ENCODE data around the gene BAHD1.

The BAHD1 gene

DNA sequence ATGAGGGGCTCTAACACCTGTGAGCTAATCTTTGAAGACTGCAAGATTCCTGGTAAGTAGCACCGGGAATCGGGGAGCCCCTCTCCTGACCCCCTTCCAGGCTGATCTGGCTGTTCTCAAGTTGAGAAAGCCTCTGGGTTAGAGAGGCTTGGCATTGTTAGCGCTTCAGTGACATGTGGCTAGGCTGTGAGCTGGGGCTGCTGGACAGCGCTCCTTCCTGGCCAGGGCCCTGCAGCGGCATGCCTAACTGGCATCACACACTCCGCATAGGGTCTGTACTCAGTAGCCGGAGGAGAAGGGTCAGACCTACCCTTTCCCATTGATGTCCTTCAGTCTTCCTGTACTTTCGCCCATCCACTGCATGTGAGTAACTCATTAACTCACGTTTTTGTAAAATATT is 27.7 kb upstream of the BAHD1 start:
- no peak for DNase-seq (ENCODE audit: extremely low read depth, insufficient read length)
- TF ChIP-seq, protein P1, sequence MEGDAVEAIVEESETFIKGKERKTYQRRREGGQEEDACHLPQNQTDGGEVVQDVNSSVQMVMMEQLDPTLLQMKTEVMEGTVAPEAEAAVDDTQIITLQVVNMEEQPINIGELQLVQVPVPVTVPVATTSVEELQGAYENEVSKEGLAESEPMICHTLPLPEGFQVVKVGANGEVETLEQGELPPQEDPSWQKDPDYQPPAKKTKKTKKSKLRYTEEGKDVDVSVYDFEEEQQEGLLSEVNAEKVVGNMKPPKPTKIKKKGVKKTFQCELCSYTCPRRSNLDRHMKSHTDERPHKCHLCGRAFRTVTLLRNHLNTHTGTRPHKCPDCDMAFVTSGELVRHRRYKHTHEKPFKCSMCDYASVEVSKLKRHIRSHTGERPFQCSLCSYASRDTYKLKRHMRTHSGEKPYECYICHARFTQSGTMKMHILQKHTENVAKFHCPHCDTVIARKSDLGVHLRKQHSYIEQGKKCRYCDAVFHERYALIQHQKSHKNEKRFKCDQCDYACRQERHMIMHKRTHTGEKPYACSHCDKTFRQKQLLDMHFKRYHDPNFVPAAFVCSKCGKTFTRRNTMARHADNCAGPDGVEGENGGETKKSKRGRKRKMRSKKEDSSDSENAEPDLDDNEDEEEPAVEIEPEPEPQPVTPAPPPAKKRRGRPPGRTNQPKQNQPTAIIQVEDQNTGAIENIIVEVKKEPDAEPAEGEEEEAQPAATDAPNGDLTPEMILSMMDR (IDR thresholded peaks at IDR 0.05; ENCODE audit: insufficient read depth, low read length, poor library complexity, severe bottlenecking): no peak
- H3K27me3 ChIP-seq (replicated peaks; ENCODE audit: control insufficient read depth, insufficient read depth, low read length): no peaks in the 10 kb centered on the region
- no peak overlapping the region for H3K4me3 ChIP-seq (replicated peaks; ENCODE audit: low read depth, low read length)
- H3K36me3 ChIP-seq (ENCODE audit: control insufficient read depth, insufficient read depth, low read length): peaks cover 46% of the 10 kb centered on the region

- H3K36me3 ChIP-seq (ENCODE audit: control insufficient read depth, insufficient read depth, low read length): peaks cover 49% of the 10 kb centered on the region
- no peak overlapping the region for H3K4me3 ChIP-seq (replicated peaks; ENCODE audit: low read depth, low read length)
- no peaks in the 10 kb centered on the region for H3K27me3 ChIP-seq (replicated peaks; ENCODE audit: control insufficient read depth, insufficient read depth, low read length)
- no peak for DNase-seq (ENCODE audit: extremely low read depth, insufficient read length)
- TF ChIP-seq, protein P1 (IDR thresholded peaks at IDR 0.05; ENCODE audit: insufficient read depth, low read length, poor library complexity, severe bottlenecking): no peak
These were observed 25.9 kb upstream of the BAHD1 start for GRCh38 chr15:40414816-40415215.

DNA sequence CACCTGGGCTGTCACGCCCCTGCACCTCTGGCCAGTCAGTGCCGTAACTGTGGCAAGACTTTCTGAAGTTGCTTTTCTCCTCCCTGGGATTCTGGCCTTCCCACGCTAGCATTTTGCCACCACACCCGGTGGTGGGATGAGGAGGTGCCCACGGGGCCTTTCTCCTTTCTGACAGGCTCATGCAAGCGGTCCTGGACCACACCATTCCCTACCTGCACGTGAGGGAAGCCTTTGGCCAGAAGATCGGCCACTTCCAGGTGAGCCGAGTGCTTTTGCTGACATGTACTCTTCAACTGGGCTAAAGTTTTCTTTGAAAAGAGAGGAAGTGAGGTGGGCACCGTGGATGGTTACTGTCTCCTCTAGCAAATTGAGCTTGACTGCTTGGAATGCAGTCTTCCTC is 25.5 kb upstream of the BAHD1 start:
- no peaks in the 10 kb centered on the region for H3K27me3 ChIP-seq (replicated peaks; ENCODE audit: control insufficient read depth, insufficient read depth, low read length)
- H3K4me3 ChIP-seq (replicated peaks; ENCODE audit: low read depth, low read length): no peak overlapping the region
- no peak for DNase-seq (ENCODE audit: extremely low read depth, insufficient read length)
- TF ChIP-seq, protein P1 (IDR thresholded peaks at IDR 0.05; ENCODE audit: insufficient read depth, low read length, poor library complexity, severe bottlenecking): no peak
- H3K36me3 ChIP-seq (ENCODE audit: control insufficient read depth, insufficient read depth, low read length): peaks cover 49% of the 10 kb centered on the region

GRCh38 chr15:40416056-40416455 is 24.7 kb upstream of the BAHD1 start:
- DNase-seq (ENCODE audit: extremely low read depth, insufficient read length): no peak
- TF ChIP-seq, protein P1 (IDR thresholded peaks at IDR 0.05; ENCODE audit: insufficient read depth, low read length, poor library complexity, severe bottlenecking): no peak
- no peak overlapping the region for H3K4me3 ChIP-seq (replicated peaks; ENCODE audit: low read depth, low read length)
- no peaks in the 10 kb centered on the region for H3K27me3 ChIP-seq (replicated peaks; ENCODE audit: control insufficient read depth, insufficient read depth, low read length)
- peaks cover 41% of the 10 kb centered on the region for H3K36me3 ChIP-seq (ENCODE audit: control insufficient read depth, insufficient read depth, low read length)

DNA sequence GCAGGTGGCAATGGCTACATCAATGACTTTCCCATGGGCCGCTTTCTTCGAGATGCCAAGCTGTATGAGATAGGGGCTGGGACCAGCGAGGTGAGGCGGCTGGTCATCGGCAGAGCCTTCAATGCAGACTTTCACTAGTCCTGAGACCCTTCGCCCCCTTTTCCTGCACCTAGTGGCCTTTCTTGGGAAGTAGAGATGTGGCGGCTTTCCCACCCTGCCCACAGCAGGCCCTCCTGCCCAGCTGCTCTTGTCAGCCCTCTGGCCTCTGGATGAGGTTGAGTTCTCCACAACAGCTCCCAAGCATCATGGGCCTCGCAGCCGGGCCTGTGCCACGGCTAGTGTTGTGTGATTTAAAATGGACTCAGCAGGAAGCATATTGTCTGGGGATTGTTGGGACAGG is 22.6 kb upstream of the BAHD1 start:
- DNase-seq (ENCODE audit: extremely low read depth, insufficient read length): no peak
- no peak overlapping the region for H3K4me3 ChIP-seq (replicated peaks; ENCODE audit: low read depth, low read length)
- TF ChIP-seq, protein P1 (IDR thresholded peaks at IDR 0.05; ENCODE audit: insufficient read depth, low read length, poor library complexity, severe bottlenecking): no peak
- no peaks in the 10 kb centered on the region for H3K27me3 ChIP-seq (replicated peaks; ENCODE audit: control insufficient read depth, insufficient read depth, low read length)
- peaks cover 27% of the 10 kb centered on the region for H3K36me3 ChIP-seq (ENCODE audit: control insufficient read depth, insufficient read depth, low read length)

DNA sequence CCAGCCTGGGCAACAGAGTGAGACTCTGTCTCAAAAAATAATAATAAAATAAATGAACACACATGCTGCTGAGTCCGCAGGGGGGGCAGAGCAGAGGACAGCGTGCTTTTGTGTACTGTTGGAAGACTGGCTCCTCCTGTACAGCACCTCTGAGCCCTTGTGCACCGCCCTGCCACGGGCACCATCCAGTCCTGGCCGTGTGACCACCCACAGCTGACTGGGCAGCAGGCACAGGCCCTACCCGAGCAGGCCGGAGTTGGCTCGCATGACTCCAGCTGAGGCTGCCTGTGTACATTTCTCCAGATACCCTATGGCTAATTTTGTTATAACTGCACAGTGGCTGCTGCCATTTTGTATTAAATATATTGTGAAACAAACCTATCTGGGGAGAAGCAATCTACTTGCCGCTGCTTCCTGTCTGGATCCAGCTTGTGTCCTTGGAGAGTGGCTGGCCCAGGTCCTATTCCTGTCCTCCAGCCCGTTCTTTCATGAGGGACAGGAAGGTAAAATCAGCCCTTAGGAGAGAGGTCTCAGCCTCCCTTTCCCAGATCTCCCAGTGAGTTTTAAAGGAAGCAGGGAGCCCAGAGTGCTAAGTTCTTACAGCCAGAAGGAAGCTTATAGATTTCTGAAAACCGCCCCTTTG is 20.6 kb upstream of the BAHD1 start:
- H3K36me3 ChIP-seq (ENCODE audit: control insufficient read depth, insufficient read depth, low read length): peaks cover 17% of the 10 kb centered on the region
- DNase-seq (ENCODE audit: extremely low read depth, insufficient read length): no peak
- no peaks in the 10 kb centered on the region for H3K27me3 ChIP-seq (replicated peaks; ENCODE audit: control insufficient read depth, insufficient read depth, low read length)
- no peak overlapping the region for H3K4me3 ChIP-seq (replicated peaks; ENCODE audit: low read depth, low read length)
- TF ChIP-seq, protein P1 (IDR thresholded peaks at IDR 0.05; ENCODE audit: insufficient read depth, low read length, poor library complexity, severe bottlenecking): no peak

Measured in GM06990 (cell line).